GM21515 (cell line): ENCODE results near the gene PAM16.
"Not testable (repeated sequence)": the region's sequence is repeated elsewhere in the genome, so short reads cannot be mapped to it uniquely, and the experiment has no call there.

Experiments used
- ATAC-seq: cut with Tn5 transposase; IDR thresholded peaks from one replicate; pipeline ENCODE4 v1.9.1; 2021; ENCODE audit not compliant: unreplicated experiment

PAM16 gene

DNA sequence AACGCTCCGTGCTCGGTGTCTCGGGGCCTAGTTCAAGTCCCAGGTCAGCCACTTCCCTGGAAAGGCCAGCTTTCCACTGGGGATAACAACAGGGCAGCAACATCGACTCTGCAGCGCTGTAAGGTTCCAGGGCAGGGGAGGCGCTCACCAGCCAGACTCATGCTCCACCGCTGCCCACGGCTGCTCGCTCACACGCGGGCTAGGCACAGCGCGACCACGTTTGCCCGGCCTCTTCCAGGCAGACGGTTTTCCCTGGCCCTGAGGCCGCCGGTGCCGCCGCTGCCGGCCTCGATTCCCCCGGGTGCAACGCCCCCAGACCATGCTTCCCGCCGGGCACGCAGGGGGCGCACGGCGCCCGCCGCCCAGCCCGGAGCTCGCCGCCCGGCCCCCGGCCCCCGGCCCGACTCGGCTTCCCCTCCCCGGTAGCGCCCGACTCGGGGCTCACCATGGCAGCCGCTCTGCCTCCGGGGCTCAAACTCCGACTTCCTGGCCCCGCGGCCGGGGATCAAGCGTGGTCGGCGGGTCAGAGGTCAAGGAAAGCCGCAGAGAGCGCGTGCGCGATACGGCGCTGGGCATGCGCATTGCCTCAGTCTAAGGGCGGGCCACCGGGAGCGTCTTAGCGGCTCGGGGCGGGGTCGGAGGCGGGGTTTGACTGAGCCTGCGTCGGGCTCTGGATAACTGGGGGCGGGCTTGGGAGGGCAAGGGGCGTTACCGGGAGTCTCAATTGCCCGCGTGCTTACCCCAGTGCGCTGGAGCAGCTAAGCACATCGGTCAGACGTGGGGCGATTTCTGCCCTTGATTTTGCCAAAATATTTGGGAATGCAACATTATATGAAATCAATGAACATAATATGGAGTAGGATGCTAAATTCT lies at the start of gene PAM16:
PAM16 (minus strand) TSS at position 535 of the 873 bp plus-strand sequence; CDS start at position 448, 87 bp downstream.
- ATAC-seq = peak; percentile 83

DNA sequence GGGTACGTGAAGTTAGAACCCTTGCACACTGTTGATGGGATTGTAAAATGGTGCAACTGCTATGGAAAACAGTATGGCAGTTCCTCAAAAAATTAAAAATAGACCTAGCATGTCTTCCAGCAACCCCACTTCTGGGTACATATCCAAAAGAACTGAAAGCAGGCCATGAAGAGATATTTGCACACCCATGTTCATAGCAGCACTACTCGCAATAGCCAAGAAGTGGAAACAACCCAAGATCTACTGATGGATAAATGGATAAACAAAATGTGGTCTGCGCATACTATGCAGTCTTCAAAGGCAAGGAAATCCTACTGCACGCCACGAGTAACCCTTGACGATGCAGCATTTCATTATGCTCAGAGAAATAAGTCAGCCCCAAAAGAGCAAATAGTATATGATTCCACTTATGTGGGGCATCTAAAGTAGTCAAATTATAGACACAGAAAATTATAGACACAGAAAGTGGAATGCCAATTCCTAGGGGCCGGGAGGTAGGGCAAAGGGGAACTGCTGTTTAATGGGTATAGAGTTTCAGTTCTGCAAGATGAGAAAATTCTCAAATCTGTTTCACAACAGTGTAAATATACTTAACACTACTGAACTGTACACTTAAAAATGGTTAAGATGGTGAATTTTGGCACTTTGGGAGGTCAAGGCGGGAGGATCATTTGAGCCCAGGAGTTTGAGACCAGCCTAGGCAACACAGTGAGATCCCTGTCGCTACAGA lies 48.0 kb upstream of the PAM16 start:
- ATAC-seq = no peak

DNA sequence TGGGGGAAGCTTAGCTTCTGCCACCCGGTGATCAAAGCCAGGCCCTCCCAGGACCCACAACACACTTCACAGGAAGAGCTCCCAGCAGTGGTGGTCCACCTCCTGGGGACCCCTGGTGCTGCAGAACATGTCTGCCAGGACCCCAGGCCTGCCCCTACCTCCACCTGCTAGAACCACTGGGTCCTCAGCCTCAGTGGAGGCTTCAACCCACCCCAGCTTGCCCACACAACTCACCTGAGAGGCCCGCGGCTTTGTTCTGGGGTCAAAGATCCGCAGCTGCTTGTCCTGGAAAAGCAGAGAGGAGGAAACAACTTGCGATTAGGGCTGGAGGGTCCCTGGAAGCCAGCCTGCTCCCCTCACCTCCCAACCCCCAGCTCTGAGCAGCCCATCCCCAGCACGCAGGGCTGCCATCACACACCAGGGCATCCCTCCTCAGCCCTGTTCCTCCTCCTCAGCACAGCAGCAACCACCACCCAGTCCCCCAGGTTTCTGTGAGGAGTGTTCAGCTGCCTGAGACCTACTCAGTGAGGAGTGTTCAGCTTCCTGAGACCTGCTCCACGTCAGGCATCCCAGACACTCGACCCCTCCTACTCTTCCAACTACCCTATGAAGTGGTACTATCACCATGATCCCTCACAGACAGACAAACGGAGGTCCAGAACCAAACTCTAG lies 44.1 kb upstream of the PAM16 start:
- no peak for ATAC-seq

DNA sequence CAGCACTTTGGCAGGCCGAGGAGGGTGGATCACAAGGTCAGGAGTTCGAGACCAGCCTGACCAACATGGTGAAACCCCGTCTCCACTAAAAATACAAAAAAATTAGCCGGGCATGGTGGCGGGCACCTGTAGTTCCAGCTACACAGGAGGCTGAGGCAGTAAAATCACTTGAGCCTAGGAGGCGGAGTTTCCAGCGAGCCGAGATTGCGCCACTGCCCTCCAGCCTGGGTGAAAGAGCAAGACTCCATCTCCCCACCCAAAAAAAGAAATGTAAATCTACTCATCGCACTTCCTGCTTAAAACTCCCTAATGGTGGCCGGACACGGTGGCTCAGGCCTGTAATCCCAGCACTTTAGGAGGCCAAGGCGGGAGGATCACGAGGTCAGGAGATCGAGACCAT lies 42.7 kb upstream of the PAM16 start:
- not testable (repeated sequence) for ATAC-seq

DNA sequence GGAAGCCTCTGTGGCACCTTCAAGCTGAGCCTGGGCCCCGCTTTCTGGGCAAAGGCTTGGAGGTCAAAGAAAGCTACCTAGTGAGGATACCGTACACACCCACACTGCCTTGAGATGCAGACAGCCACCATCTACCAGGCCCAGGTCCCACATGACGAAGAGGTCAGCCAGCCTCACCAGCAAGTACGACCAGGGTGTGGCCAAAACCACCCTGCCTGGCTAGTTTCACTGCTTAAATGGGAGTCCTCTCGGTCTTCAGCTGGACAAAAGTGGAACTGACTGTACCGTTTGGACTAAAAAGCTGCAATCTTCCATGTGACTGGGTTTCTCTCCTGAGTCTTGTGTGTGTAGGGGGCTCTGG lies 42.1 kb upstream of the PAM16 start:
- no peak for ATAC-seq

DNA sequence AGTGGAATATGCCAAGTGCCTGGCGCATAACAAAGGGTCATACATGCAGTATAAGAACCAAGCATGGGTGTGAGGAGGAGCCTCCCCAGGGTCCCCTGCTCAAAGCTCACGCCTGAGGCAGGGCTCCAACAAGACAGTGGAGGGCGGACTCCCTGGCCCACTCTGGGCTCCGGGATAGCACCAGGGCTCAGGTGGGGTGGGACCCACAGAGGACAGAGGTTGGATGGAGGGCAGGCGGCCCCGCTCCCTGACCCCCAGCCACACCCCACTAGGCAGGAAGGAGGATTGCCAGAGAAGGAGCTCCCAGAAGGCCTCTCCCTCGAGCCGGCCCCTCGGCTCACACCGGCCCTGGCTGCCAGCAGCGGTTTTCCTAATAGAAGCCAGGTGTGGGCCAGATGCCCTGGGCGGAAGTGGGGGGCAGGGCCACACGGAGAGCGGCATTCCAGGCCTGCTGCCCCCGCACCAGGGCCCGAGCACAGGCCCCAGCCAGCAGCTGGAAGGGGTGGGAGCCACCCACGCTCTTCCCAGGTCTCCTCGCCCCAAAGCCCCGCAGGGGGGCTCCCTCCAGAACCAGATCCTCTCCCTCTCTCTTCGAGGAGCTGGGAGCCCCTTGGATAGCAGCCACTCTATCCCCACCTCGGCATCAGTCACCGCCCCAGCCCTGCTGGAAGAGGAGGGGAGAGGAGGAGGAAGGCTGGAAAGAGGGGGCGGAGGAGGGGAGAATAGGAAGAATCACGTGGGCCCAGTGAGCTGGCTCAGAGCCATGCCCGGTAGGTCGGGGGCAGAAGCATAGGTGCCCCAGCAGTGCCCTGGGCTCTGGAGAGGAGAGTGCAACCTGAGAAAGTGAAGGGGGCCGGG lies 41.5 kb upstream of the PAM16 start:
- ATAC-seq = no peak

DNA sequence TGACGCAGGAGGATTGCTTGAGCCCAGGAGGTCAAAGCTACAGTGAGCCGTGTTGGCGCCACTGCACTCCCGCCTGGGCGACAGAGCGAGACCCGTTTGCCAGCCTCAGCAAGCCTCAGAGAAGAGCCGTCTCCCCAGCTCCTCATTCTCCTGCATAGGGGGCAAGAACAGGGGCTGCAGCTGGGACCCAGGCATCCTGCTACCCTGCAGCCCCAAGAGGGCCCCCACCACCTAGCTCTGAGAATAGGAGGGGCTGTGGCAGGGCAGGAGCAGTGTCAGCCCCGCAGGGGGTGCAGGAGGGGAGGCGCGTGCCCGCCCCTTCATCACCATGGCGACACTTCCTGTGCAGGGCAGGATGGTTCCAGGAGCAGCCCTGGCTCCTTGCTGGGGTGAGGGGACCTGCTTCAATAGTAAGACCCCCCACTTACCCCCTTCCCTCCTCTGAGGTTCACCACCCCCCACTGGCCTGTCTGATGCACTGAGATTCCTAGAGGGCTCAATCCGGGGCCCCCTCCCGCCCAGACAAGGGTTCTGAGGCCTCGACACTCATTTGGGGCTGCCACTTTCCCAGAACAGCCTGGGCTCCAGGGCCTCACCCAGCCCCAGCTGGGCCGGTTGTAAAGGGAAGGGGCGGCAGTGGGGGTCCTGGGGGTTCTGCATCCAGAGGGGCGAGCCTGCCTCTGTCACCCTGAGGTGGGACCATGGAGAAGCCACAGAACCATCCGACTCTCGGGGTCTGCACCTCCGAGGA lies 40.7 kb upstream of the PAM16 start:
- ATAC-seq = no peak

DNA sequence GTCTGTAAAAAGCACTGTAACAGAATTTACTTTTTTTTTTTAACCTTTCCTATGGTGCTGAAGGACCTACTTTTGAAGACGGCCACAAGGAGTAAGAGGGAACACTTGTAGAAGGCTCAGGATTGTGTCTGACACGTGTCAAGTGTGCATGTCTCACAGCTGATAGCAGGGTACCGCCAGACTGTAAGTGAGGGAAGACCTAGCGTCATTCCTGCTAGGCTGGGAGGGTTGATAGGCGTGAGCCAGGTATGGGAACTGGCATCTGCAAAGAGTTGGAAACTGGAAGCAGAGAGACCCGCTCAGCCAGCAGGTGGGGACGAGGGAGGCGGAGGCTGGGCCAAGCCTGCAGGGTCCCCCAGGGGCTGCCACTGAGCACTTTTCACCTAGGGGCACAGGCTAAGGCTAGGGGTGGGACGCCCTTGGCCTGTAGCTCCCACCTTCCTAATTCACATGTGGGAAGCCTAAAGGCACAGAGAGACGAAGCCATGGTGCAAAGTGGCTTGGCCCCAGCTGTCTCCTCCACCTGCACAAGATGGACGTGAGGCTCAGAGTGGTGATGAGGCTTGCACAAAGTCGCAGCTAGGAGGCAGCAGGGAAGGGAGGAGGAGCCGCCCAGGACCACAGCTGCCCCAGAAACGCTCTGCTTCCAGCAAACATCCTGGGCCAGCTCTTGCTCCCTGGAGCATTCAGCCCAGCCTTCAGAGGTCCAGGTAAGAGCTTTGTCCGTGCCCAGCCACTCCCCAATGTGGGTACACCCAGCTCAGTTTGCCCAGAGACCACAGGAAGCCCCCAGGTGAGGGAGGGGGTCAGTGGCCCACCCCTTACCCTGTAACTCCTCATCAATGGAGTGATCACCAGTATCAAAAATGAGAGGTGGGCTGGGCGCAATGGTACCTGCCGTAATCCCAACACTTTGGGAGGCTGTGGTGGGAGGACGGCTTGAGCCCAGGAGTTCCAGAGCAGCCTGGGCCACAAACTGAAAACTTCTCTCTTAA lies 39.4 kb upstream of the PAM16 start:
- ATAC-seq = no peak

DNA sequence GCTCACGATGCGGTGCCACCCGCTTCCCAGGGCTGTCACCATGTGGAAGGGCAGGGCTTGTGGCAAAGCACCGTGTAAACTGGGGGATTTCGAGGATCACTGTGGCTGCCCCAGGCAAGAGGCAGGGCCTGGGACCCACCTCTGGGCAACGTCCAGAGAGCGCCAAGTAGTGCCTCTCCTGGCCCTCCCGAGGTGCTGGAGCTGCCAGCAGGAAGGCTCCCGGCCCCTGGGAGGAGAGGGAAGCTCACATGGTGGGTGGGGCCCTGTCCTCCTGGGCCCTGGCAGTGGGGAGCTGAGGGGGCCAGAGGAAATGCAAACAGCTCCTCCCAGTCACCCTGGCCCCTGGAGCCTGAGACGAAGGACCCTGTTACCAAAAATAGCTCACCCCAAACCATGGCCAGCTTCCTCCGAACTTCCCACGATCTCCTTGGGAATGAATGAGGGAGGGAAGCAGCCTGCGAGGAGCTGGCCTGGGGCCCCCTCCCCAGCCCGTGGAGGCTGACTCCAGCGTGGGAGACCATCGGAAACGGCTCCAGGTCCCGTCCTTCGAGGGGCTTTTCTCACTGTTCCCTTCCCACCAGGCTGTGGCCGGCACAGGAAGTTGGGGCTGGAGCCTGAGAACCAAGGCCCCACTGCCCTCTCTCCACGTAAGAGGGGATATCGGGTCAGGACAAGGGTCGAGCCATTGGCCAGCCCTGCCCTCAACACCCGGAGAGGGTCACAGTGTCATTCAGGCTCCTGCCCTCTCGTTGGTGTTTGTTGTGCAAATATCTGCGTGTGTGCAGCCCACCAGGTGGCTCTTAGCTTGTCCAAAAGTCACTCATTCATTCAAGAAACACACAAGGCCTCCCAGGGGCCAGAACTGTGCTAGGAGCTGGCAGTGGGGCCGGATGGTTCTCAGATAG lies 38.2 kb upstream of the PAM16 start:
- no peak for ATAC-seq

DNA sequence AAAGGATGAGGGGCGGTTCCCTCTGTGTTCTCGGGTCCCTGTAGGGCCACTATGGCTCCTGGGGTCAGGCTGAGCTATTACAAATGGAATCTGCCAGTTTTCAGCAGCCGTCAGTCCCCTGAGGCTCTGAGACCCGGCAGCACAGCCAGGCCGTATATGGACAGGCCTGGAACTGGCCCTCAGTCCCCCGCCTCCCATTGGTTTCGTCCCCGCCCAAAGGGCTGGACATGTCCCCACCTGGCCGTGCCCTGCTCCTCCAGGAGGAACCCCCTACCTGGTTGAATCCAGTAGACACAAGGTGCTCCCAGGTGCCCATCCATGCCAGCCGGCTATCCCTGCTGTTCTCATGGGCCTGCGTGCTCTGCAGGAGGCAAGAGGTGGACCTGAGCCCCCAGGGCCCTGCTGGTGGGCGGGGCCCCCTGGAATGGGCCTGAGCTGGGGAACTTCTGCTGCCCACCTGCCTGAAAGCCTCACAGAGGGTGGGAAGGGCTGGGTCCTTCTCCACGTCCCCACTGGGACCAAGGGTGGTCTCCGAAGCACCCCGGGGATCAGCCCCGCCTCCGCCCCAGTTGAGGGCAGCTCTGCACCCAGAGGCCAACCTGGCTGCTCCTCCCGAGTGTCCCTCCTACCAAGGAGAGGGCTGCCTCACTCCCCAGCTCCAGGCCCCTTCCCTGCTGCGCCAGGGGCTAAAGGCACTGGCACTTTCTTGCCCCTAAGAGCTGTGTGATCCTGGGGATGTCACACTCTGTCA lies 37.3 kb upstream of the PAM16 start:
- ATAC-seq = no peak

DNA sequence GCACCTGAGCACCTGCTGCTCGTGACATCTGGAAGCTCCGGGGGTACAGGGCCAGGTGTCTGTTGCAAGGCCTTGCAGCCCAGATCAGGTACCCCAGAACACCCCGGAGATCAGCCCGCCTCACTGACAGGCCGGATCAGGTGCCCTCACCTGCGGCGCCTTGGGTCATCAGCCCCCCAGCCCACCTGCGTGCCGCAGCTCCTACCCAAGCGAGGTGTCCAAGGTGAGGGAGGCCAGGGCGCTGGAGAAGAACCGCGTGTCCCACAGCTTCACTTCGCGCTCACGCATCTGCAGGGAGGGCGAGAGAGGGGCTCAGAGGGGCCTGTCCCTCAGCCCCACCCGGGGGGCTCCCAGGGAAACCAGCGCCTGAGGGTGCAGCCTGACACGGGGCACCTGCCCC lies 36.7 kb upstream of the PAM16 start:
- no peak for ATAC-seq

DNA sequence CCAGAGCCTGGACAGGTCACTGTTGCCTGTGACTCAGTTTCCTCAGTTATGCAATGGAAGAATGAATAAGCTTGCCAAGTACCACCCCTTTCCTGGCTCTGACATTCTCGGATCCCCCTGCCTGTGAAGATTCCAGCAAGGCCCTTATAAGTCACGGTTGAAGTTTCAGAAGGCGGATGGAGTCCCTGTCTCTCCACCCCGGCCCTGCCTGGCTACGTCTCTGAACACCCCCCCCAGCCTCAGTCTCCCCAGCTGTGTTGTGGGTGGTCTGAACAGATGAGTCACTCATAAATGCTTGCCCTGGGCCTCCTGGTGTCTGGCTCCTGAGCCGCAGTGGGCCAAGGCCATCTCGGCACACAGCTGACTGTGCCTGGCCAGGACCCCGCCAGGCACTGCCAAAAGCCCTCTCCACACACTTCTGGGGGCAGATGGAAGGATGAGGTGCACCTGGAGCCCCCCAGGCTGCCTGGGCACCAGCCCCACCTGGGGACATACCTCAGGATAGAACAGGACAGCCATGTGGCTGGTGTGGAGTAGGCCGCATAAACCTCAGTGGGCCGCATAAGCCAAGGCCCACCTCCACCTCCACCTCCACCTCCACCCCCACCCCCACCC lies 35.9 kb upstream of the PAM16 start:
- ATAC-seq = no peak

DNA sequence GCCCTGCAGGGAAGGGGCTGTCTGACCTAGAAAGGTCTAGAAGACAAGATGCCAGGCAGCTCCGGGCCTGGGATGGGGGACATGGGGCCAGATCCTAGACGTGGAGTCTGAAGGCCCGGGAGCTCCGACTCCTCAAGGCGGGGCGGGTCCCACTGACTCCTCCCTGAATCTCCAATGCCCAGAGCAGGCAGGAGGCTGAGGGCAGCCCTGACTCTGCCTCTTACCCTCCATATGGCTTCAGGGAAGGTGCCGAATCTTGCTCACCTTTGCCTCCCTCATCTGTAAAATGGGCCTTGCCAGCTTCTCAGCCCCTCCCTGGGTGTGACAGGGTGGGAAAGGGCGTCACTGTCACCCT lies 35.3 kb upstream of the PAM16 start:
- ATAC-seq = no peak

DNA sequence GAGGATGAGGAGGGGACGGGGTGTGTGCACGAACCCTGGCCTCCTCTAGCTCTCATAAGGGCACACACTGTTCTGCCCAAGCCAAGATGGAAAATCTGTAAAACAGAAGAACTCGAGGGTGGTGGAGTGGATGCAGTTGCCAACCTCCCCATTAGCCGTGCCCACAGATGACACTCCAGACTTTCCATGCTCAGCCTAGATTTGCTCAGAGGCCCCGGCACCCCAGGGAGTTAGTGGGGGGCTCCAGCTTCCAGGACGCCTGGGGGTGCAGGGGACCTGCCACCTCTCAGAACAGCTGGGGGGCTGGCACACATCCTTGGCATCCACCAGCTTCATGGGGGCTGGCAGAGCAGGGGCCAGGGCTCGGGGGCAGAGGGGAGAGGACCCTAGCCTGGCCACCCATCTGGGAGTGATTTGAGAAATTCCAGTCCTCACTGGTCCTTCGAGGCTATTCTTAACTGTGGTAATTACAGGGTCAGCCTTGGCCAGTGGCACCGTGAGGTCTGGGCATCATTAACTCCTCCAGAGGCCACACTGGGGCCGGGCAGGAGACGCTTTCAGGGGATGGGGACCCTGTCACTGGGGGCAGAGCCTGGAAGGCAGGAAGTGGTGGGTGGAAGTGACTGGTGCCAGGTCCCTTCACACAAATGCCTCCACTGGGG lies 34.8 kb upstream of the PAM16 start:
- no peak for ATAC-seq

DNA sequence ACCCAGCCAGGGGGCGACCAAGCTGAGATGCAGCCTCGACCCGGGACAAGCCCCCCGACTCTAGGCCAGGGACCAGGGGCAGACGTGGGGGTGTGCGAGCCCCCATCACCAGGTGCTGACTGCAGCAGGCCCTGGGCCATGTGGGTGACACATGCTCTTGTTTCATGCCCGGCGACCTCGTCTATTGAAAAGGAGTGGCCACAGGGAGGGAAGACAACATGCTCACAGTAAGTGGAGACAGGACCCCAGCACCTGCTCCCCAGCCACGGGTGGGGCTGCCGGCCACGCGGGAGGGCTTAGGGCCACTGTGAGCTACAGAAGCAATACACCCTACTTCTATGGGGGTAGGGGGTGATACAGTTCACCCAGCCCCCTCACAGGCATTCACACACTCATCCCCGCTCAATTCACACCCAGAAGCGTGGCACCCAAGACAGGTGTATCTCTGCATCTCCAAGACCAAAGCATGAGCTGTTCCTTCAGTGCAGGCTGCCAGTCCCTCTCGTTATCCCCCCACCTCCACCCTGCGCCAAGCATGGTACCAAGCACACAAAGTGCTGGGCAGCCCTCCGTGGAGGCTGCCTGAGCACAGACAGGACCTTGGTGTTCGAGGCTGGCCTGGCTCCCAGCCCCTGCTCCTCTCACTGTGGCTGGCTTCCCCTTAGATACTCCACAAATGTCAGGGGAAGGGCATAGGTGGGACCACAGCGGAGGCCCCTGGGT lies 34.1 kb upstream of the PAM16 start:
- ATAC-seq = no peak

DNA sequence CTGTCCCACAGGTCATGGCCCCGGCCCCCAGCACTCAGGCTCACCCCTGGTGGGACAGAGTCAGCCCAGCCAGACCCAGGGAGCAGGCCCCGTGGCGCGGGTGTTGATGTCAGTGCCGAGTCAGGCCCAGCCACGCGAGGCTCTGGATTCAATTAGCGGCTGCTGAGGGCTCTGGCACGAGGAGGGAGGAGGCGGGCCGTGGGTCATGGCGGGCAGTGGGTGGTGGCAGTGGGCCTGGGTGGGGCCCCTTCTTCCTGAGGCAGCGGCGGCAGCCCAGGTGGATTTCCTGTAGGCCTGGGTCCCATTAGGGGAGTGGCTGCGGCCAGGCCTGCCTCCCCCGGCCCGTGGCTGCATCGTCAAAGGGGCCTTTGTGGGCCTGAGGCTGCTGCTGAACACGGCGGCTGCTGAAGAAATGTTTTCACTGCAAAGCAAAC lies 33.4 kb upstream of the PAM16 start:
- no peak for ATAC-seq
